Left ventricle myocardium inferior (tissue), 1 donor: ENCODE data around the gene STUB1. TPM values are rescaled to one million over a fixed set of nuclear protein-coding genes. Genes with fewer than 3 reads are reported as not detected.

Source experiments
- DNase-seq: peaks from one replicate; pipeline ENCODE4 v3.0.0-alpha.2; 2020
- H3K27ac ChIP-seq: fragments of 200-600 bp; replicated peaks from 2 replicates; pipeline ENCODE4 v1.8.0; 2021
- H3K27me3 ChIP-seq: fragments of 200-600 bp; 2 replicates; pipeline ENCODE4 v1.8.0; 2021; ENCODE audit warnings: low read depth
- H3K36me3 ChIP-seq: fragments of 200-600 bp; 2 replicates; pipeline ENCODE4 v1.8.0; 2021
- H3K4me1 ChIP-seq: fragments of 200-600 bp; 2 replicates; pipeline ENCODE4 v1.8.0; 2021
- H3K4me3 ChIP-seq: fragments of 200-600 bp; 2 replicates; pipeline ENCODE4 v1.8.0; 2021; ENCODE audit warnings: mild to moderate bottlenecking, moderate library complexity
- H3K9me3 ChIP-seq: fragments of 200-600 bp; replicated peaks from 2 replicates; pipeline ENCODE4 v1.8.0; 2021
- intact Hi-C: fragments of 100-400 bp; cut with micrococcal nuclease; formaldehyde crosslinking; loops from one replicate; pipeline ENCODE4 v1.11.0; 2022
- total RNA-seq: library from RNA; stranded (reverse); fragmentation: NEBNext Ultra II Directional; extraction: Animal tissue kit (Norgen Biotek cat#: 25700); gene quantifications from one replicate; pipeline ENCODE4 v1.2.1, GENCODE V29; 2021
- TF ChIP-seq, protein P1 (sequence below): fragments of 200-600 bp; IDR thresholded peaks from 2 replicates; pipeline ENCODE4 v1.8.0; 2021; ENCODE audit warnings: antibody characterized with exemption, mild to moderate bottlenecking, borderline replicate concordance
- donor health status: DM: no; HTN: yes; CAD: no; lungs with severe emphysema.

Gene STUB1
- total RNA-seq, 1 donor from 2014 or later: 113 TPM

- intact Hi-C loops: no loop called here
- no peak for DNase-seq
- peak overlapping the region; percentile 87 for H3K4me3 ChIP-seq
These were observed 32.9 kb upstream of the STUB1 start for GRCh38 chr16:647173-647902.

DNA sequence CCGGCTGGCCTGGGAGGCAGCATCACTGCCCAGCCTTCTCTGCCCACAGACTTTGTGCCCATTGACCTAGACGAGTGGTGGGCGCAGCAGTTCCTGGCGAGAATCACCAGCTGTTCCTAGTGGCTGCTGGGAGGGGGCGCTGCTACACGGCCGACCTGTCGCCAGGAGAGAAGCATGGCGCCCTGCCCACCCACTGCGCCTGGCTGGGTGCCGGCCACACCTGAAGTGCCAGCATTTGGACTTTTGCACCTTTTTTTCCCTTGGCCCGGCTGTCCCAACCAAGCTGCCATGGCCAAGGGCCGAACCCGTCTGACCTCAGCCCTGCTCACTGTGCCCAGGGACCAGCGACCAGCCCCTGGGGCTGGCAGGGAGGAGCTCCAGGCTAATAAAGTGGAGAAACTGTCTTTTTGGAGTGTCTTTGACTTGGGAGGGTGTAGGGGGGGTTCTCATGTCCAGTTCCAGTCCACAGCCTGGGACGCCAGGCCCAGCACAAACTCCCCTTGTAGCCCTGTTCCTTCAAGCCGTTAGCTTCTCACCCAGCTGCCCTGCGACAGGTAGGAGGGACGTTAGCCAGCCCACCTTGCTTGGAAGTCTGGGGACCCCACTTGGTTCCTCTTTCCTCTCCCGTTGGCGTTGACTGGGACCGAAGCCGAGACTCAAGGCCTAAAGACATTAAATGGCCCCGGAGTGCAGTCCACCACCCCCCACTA lies 32.0 kb upstream of the STUB1 start:
- Histone ChIP-seq H3K4me1 (peaks cover 71% of the 10 kb centered on the region), H3K9me3 (no peaks in the 10 kb centered on the region), H3K27ac (peak overlapping the region; percentile 97), H3K27me3 (no peaks in the 10 kb centered on the region), H3K4me3 (peak overlapping the region; percentile 87), H3K36me3 (peaks cover 5% of the 10 kb centered on the region)
- DNase-seq: no peak
- TF ChIP-seq, protein P1, sequence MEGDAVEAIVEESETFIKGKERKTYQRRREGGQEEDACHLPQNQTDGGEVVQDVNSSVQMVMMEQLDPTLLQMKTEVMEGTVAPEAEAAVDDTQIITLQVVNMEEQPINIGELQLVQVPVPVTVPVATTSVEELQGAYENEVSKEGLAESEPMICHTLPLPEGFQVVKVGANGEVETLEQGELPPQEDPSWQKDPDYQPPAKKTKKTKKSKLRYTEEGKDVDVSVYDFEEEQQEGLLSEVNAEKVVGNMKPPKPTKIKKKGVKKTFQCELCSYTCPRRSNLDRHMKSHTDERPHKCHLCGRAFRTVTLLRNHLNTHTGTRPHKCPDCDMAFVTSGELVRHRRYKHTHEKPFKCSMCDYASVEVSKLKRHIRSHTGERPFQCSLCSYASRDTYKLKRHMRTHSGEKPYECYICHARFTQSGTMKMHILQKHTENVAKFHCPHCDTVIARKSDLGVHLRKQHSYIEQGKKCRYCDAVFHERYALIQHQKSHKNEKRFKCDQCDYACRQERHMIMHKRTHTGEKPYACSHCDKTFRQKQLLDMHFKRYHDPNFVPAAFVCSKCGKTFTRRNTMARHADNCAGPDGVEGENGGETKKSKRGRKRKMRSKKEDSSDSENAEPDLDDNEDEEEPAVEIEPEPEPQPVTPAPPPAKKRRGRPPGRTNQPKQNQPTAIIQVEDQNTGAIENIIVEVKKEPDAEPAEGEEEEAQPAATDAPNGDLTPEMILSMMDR: peak; percentile 37
- intact Hi-C loops: no loop called here

More at GRCh38 chr16:647173-647902, 32.9 kb upstream of the STUB1 start:
- Histone ChIP-seq H3K4me1 (peaks cover 80% of the 10 kb centered on the region), H3K27me3 (no peaks in the 10 kb centered on the region), H3K27ac (peak overlapping the region; percentile 97), H3K9me3 (no peaks in the 10 kb centered on the region), H3K36me3 (peaks cover 7% of the 10 kb centered on the region)
- TF ChIP-seq, protein P1: no peak

- intact Hi-C loops: no loop called here
- peak; percentile 95 for DNase-seq
- no peaks in the 10 kb centered on the region for H3K27me3 ChIP-seq
- no peaks in the 10 kb centered on the region for H3K36me3 ChIP-seq
- H3K9me3 ChIP-seq: no peaks in the 10 kb centered on the region
- peaks cover 64% of the 10 kb centered on the region for H3K4me1 ChIP-seq
- peak within 1 kb of the TSS; percentile 87 for H3K4me3 ChIP-seq
- peak within 1 kb of the TSS; percentile 97 for H3K27ac ChIP-seq
- TF ChIP-seq, protein P1: no peak
These were observed 31.2 kb upstream of the STUB1 start, which contains the start of gene WDR90 for GRCh38 chr16:648781-649589. Gene WDR90, plus strand, starts transcription at chr16:649365. Its CDS starts 52 bp downstream, at chr16:649417.

DNA sequence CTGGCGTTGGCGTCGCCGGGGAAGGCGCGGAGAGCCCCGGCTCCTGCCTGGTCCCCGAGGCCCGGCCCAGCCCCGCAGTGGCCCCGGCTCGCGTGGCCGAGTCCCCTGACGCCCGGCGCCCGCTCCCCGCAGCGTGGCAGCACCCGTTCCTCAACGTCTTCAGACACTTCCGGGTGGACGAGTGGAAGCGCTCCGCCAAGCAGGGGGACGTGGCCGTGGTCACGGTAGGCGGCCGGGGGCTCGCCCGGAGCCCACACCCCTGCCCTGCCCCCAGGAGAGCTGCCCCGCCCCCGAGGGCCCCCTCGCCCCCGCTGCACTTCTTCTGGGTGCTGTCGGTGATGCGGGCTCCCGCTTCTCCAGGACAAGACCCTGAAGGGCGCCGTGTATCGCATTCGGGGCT lies 30.6 kb upstream of the STUB1 start:
- Histone ChIP-seq H3K4me3 (peak overlapping the region; percentile 87), H3K27me3 (no peaks in the 10 kb centered on the region), H3K36me3 (no peaks in the 10 kb centered on the region), H3K9me3 (no peaks in the 10 kb centered on the region), H3K27ac (peak overlapping the region; percentile 97), H3K4me1 (peaks cover 57% of the 10 kb centered on the region)
- no peak for DNase-seq
- intact Hi-C loops: no loop called here
- TF ChIP-seq, protein P1: no peak

GRCh38 chr16:651844-652243 lies 28.4 kb upstream of the STUB1 start:
- DNase-seq: no peak
- Histone ChIP-seq H3K9me3 (no peaks in the 10 kb centered on the region), H3K4me1 (peaks cover 35% of the 10 kb centered on the region), H3K27ac (no peak overlapping the region), H3K27me3 (no peaks in the 10 kb centered on the region), H3K4me3 (no peak overlapping the region), H3K36me3 (no peaks in the 10 kb centered on the region)
- intact Hi-C loops: no loop called here
- TF ChIP-seq, protein P1: no peak
